GM06990 (cell line): ENCODE data around the gene KIF21B.

Experiments
- DNase-seq: peaks from one replicate; pipeline ENCODE4 v3.0.0-alpha.2; 2011; ENCODE audit not compliant: insufficient read length; ENCODE audit errors: extremely low read depth
- H3K27me3 ChIP-seq: replicated peaks from 2 replicates; pipeline ENCODE4 v1.6.0; 2011; ENCODE audit warnings: low read length; ENCODE audit not compliant: control insufficient read depth, insufficient read depth
- H3K36me3 ChIP-seq: 2 replicates; pipeline ENCODE4 v1.5.1; 2011; ENCODE audit warnings: low read length; ENCODE audit not compliant: control insufficient read depth, insufficient read depth
- H3K4me3 ChIP-seq: replicated peaks from 2 replicates; pipeline ENCODE4 v1.5.1; 2011; ENCODE audit warnings: low read depth, mild to moderate bottlenecking, control low read depth, low read length
- TF ChIP-seq, protein P1 (sequence below): IDR thresholded peaks from 2 replicates; pipeline ENCODE4 v1.5.1; 2011; ENCODE audit warnings: low read length, control low read depth, mild to moderate bottlenecking, inconsistent platforms; ENCODE audit not compliant: insufficient read depth, poor library complexity, severe bottlenecking

Gene KIF21B

DNA sequence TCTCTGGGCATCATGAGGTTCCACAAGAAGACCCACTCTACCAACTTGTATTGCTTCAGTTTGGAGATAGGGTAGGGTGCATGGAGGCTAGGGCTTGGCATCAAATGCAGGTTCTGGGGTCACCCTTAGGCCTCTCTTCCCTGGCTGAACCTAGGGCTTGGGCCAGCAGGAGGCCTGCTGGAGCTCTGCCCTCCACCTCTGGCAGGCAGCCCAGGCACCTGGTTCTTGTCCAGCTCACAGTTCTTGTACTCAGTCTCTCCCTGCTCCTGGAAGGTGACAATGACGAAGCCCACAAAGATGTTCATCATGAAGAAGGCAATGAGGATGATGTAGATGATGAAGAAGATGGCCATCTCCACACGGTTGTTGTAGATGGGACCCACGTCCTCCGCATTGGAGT is 37.5 kb upstream of the KIF21B start:
- DNase-seq: no peak
- TF ChIP-seq, protein P1, sequence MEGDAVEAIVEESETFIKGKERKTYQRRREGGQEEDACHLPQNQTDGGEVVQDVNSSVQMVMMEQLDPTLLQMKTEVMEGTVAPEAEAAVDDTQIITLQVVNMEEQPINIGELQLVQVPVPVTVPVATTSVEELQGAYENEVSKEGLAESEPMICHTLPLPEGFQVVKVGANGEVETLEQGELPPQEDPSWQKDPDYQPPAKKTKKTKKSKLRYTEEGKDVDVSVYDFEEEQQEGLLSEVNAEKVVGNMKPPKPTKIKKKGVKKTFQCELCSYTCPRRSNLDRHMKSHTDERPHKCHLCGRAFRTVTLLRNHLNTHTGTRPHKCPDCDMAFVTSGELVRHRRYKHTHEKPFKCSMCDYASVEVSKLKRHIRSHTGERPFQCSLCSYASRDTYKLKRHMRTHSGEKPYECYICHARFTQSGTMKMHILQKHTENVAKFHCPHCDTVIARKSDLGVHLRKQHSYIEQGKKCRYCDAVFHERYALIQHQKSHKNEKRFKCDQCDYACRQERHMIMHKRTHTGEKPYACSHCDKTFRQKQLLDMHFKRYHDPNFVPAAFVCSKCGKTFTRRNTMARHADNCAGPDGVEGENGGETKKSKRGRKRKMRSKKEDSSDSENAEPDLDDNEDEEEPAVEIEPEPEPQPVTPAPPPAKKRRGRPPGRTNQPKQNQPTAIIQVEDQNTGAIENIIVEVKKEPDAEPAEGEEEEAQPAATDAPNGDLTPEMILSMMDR: no peak
- Histone ChIP-seq H3K27me3 (no peaks in the 10 kb centered on the region; the same call in 1 of the 2 replicates), H3K4me3 (no peak overlapping the region), H3K36me3 (no peaks in the 10 kb centered on the region)

DNA sequence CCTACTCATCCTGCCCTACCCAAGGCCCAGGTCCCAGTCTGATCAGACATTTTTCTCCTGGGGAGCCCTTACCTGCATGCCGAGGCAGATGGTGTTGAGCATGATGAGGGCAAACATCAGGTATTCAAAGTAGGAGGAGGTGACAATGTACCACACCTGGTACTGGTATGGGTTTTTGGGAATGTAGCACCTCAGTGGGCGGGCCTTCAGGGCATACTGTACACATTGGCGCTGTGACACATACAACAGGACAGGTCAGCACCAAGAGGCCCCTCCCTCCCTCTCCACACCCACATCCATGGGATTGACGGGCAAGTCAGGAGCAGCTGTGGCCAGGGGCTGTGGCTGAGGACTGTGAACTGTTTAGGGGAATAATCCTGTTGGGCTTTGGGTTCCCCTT is 37.1 kb upstream of the KIF21B start:
- DNase-seq: no peak
- TF ChIP-seq, protein P1: no peak
- no peaks in the 10 kb centered on the region; the same call in 1 of the 2 replicates for H3K27me3 ChIP-seq

DNA sequence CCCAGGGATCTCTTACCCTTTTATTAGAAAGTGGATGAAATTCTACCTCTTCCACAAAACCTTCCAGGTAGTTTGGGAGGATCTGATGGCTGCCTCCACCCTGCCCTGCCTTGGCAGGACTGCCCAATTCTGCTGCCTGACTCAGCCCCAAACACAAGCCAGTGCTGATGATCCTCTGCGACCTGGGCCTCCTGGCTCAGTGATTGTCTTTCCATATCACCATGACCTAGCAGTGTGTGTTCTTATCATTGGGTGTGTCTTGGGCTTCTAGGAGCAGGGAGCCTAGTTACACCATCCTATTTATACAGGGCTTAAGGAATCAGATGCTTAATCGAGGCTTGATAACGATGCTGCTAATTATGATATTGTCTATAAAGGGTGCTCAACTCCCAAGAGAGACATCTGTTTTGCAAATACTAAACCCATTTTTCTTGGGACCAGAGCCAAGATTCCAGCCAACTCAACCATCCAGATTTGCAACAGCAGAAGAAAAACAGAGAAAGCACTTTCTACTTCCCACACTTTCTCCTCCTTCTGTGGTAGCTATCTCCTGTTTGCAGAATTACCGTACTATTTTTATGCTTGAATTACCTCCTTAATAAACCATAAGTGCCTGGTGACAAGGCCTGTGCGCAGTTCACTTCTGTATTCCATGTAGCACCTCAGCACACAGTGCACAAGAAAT is 36.5 kb upstream of the KIF21B start:
- no peak for DNase-seq
- H3K36me3 ChIP-seq: no peaks in the 10 kb centered on the region
- TF ChIP-seq, protein P1: no peak
- no peak overlapping the region for H3K4me3 ChIP-seq
- H3K27me3 ChIP-seq: no peaks in the 10 kb centered on the region; the same call in 1 of the 2 replicates

More for the DNA sequence above, 37.1 kb upstream of the KIF21B start:
- Histone ChIP-seq H3K36me3 (no peaks in the 10 kb centered on the region), H3K4me3 (no peak overlapping the region)

DNA sequence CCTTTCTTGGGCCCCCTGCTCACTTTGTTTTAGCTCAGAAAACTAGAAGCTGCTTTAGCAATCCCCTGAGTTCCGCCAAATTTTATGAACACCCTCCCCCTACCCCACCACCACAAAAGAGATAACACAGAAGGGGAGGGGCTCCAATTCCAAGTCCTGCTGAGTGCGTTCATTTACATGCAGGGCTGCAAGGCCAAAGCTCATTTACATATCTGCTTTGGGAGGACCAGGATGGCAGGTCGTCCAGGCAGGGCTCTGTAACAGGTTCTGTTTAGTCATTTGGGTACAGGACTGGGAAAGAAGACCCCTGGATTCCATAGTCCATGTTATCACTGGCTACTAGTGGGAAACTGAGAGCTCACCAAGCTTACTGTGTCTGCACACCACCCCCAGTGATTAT is 35.9 kb upstream of the KIF21B start:
- no peak overlapping the region for H3K4me3 ChIP-seq
- H3K36me3 ChIP-seq: no peaks in the 10 kb centered on the region
- no peak for DNase-seq
- H3K27me3 ChIP-seq: no peaks in the 10 kb centered on the region; the same call in 1 of the 2 replicates
- TF ChIP-seq, protein P1: no peak

DNA sequence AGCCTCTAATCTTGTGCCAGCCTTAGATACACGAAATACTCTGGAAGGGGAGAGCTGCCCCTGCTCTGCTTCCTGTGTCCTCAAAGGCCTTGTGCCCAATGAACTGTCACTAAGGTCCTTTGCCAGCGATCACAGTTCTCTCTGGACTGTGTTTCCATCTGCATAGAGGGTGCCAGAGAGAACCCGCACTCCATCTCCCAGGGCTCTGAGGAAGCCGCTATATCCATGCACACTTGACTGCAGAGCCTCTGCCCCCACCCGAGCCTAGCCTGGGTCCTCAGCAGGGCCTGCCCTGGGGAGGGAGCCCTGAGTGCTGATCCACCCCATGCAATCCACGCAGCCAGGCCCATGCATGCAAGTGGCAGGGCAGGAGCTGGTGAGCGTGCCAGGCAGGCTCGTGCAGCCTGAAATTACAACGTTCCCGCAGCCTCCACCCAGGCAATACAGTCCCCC is 30.6 kb upstream of the KIF21B start:
- Histone ChIP-seq H3K27me3 (no peaks in the 10 kb centered on the region; the same call in 1 of the 2 replicates), H3K36me3 (no peaks in the 10 kb centered on the region), H3K4me3 (no peak overlapping the region)
- DNase-seq: no peak
- TF ChIP-seq, protein P1: no peak
